GM21360 (cell line): ENCODE measurements around the gene ZNF334.

Experiments
- ATAC-seq: cut with Tn5 transposase; IDR thresholded peaks from one replicate; pipeline ENCODE4 v1.9.1; 2021; ENCODE audit warnings: mild to moderate bottlenecking, moderate library complexity; ENCODE audit not compliant: unreplicated experiment

ZNF334 gene

DNA sequence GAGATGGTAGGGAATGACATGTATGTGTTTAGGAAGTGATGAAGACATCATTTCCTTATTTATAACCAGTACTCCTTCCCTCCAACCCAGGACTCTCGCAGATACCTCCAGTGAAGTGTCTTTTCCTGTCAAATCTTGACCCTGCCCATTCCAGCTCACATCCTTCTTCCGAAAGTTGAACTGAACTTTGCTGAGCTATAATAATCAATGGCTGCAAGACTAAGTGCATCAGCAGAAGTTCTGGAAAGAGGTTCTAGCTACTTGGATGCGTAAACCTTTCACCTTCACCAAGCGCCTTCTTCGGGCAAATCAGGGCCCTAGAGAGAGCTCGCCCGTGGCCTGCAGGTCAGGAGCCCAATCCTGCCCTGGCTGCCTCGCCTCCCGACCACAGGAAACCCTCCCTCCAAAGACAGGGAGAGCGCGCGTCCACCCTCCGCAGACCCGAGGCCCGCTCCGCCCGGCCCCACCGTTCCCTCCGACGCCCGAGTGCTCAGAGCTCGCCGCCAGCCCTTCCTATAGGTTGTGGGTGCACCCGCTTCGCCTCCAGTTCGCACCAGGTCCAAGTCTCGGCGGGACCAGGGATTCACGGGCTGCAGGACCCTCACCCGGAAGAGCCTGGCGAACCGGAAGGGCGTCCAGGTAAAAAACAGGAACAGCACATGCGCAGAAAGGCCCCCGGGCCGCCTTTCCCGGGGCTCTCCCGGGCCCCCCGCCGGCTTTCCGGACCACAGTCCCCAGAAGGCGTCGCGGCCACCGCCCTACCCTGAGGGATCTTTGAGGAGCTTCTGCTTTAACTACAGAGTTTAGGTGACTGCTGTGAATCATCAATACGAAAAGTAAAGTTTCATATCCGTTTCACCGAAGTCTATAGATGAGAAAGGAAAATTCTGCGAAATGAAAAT, at the start of gene ZNF334:
Gene ZNF334 (minus strand): TSS at position 617 of the 902 bp plus-strand sequence. CDS start 1,457 bp downstream, outside the sequence.
- no peak for ATAC-seq

DNA sequence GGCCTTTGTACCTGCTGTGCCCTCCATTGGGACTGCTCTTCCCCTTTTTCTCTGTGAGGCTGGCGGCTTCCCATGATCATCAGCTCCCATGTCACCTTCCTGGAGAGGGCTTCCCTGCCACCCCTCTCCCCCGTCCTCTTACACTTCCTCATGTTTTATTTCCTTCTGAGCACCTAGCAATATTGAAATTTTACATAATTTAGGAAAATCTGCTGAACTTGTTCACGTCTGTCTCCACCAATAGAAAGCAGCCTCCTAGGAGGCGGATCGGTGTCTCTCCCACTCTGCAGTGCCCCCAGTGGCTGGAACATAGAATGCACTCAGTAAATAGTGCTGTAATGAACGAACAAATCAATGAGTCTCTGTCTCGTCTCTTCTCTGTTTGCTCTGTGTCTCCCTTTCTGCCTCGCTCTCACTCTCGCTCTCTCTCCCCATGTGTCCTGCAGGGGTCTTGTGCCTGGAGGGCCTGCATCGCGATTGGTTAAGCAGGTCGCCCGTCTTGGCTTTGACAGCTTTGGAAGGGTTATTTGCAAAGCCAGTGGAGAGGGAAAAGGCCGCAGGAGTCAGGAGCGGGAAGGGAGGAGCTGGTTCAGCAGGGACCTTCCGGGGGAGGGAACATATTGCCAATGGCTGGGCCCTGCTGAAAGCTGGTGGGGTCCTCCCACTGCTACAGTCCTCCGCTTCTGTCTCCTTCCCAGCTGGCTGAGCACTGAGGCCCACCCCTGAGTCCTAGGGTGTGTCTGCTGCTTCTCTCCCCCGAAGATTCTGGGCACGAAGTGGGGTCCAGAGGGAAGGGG, 49.2 kb upstream of the ZNF334 start:
- ATAC-seq = no peak

DNA sequence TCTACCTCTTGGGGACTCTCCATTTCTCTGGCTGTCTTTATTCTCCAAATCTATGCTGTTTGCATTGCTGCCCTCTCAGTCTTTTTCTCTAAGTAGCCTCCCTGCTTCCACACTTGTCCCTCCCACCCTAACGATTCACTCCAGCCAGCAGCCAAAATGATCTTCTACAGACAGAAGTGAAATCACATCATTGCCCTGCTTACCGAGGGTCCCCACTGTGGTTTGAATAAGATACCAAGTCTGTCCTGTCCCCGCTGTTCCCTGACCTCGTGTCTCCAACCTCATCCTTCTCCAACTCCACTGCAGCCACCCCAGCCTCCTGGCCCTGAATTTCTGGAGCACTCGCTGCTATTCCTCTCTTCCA, 48.6 kb upstream of the ZNF334 start:
- no peak for ATAC-seq

DNA sequence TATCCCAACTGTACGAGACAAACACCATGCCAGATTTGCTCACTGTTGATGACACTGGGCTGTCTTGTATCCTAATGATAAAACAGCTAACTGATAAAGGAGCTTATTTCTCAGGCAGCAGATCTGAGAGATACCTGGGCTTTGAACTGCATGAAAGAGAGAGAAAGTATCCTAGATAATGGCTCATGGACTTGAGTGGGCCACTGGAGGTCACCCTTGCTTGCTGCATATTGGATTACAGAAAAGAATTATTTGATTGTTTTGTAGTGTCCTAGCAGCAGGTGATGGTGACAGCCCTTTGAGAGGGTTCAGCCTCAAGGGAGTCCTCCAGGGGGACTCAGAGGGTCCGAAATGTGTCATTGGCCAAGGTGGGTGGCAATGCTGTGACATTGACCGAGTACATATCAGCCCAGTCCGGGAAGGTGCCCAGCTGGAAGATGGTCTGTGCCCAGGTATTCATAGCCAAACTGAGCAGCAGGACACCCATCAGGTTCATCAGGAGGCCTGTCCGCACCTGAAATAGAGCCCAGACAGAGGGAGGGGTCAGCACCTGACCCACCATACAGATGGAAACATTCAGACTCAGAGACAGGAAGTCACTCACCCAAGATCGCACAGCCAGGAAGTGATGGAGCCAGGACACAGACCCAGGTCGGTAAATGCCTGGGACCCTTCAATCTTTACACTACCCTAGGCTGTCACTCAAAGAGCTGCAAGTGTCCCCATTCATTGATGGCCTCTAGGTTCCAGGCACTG, 46.5 kb upstream of the ZNF334 start:
- no peak for ATAC-seq

DNA sequence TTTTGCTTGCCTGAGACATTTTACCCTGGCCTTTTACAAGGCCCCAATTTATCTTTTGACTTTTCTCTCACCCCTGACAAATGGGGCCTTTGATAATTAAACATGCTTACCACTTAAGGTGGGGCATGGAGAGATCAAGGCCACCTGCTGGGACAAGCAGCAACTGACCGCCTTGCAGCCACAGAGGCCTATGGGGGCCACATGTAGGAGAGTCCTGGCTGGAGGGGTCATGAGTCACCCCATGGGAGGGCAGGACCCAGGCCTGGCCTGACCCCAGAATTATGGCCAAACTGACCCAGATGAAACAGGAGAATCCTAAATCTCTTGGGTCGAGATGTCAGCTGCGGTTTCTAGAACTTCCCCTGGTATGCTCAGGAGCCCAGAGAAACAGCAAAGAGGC, 45.6 kb upstream of the ZNF334 start:
- no peak for ATAC-seq

DNA sequence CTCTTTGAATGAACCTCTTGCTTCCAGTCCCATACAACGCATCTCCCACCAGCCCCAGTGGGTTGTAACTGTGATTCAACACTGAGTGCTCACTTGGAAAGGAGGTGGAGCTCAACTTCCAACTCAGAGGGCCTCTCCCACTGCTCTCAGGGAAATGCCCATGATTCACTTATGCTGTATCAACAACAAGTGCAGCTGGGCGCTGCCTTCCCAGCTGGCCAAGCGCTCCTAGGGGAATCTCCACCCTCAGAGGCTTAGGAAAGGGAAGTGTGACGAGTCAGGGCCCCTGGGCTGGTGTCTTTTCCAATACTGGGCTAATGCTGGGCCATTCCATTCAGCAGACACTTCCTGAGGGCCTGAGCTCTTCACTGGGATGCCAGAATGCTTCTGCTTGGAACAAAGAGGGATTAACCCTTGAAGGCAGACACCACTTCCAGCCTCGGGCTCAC, 45.2 kb upstream of the ZNF334 start:
- no peak for ATAC-seq

DNA sequence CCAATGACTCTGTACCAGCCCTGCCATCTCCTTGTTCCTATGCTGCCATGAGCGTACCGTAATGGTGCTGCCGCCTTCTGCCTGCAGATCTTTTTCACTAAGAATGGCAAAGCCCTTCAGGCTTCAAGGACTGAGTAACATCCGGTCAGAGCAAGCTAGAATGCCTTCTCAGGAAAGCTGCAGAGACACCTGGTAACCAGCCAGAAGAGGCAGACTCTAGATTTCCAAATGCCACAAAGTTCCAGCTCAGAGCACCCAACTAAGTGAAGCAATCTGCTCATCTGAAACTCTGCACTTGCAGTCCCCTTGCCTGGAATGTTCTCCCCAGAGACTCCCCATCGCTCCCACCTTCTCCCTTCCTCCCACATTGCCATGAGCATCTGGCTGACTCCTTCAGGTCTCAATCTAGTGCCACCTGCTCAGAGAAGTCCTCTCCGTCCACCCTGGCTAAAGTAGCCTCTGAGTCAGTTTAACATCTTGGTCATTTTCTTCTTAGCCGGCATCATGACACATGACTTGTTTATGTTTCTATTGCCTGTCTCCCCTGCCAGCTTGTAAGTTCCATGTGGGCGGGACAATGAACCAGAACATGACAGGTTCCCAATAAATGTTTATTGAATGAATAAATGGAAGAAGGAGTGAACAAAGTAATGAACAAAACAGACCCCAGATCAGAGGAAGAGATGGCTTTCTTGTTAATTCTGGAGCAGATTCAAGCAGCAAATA, 44.0 kb upstream of the ZNF334 start:
- ATAC-seq = no peak

DNA sequence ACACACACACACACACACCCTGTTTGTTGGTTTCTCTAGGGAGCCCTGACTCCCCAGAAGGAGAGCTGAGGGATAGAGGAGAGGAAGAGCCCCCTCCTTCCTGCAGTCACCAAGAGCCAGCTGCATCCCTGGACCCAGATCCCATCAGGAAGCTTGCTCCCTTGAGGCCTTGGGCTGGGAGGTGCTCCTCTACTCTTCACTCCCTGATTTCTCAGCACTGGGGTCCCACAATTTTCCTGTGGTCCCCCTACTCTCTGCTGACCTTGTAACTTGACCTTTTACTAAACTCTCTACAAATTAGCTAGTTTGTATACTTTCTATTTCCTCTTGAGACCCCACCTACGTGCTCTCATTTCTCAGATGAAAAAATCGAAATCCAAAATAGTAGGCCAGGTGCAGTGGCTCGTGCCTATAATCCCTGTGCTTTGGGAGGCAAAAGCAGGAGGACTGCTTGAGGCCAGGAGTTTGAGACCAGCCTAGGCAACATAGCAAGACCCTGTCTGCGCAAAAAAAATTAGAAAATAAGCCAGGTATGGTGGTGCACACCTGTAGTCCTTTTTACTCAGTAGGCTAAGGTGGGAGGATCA, 42.1 kb upstream of the ZNF334 start:
- ATAC-seq = no peak

DNA sequence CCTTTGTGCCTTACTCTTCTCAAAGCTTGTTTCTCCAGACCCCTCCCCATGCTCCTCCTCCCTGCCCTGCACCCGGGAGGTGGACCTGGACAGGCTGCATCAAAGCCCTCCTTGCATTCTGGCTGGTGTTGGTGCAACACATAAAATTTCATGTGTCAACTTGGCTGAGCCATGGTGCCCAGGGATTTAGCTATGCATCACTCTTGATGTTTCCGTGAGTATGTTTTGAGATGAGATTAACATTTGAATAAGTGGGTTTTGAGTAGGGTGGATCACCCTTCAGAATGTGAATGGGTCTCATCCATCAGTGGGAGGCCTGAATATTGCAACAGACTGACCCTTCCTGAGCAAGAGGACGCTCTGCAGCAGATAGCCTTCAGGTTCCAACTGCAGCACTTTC, 41.5 kb upstream of the ZNF334 start:
- ATAC-seq = no peak

DNA sequence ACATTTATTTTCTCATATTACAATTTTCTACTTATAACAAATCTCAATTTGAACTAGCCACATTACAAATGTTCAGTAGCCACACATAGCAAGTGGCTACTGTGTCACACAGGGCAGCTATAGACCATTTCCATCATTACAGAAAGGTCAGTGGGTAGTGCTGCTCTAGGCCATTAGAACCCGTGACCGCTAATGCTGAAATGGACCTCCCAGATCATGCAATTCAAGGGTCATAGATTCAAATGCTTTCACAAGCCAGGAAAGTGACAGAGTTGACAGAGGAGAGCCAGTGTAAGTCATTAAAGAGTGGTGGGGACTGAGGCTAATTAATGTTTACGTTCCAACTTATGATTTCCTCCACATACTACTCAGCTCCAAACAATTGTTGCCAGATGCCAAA, 40.6 kb upstream of the ZNF334 start:
- no peak for ATAC-seq

DNA sequence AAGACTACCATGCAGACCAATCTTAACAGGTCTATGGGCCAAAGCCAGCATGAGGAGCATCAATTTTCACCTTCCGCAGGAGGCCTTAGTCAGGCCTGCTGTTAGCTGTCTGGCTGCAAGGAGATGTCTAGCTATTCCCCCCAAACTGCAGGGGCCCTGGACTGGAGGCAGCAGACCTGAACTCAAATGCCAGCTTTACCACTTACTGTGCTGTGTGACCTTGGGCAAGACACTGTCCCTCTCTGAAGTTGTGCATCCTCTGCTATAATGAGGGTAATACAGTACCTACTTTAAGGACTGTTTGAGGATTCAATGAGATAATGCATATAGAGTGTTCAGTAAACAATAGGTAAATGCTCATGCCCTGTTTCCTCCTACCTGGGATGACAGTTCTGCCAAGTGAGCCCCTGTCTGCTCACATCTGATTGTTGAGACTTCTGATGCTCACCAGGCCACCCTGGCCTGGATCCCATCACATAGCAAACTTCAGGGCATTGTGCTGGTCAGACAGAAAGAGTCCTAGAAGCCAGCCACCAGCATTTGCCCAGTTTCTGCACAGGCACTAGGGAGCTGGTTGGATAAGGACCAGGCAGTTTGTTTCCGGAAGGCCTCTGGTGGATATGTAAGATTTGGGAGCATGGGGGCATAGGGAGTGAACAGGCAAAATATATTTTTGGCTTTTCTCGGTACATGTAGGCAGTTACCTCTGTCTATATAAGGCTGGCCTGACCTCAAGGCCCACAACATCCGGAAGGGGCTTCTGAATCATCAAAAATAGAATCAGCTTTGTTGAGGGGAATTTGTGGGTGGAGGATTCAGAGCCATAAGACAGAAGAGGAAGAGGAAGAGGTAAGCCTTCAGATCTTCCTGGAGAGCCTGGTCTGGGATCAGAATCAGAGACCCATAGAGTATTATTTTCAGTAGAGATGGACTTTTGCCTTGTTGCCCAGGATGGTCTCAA, 39.4 kb upstream of the ZNF334 start:
- peak; percentile 59 for ATAC-seq

DNA sequence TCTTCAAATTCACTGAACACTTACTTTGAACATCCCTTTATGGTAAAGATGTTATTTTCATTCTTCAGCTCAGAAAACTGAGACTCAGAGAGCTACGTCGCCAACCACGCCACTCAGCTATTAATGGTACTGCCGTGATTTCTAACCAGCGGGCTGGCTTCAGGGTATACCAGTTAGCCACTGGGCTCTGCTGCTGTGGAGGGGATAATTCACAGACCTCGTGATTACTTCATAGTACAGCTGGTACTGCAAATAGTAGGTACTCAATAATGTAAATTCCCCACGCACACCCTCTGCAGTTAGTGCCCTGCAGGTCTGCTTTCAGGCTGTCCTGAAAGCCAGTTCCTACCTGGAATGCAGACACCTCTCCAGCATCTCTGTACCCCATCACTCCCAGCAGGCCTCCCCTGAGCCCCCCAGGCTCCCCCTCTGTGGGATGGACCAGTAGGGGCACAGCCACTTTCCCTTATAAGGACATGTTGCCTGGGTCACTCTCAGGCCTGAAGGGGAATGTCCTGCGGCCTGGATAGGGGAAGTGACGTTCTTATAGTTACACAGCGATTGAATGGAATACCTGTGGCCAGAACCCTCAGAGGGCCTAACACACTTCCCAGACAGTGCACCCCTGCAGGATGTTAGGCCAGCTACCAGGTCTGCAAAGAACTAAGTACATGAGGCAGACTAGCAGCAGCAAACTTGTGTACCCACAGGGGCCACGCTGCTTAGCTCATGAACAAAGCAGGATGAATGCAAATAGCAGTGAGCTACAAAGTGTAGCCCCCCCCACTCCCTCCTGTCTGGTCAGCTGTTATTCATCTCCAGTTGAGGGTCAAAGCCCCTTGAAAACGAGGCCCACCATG, 38.4 kb upstream of the ZNF334 start:
- no peak for ATAC-seq

DNA sequence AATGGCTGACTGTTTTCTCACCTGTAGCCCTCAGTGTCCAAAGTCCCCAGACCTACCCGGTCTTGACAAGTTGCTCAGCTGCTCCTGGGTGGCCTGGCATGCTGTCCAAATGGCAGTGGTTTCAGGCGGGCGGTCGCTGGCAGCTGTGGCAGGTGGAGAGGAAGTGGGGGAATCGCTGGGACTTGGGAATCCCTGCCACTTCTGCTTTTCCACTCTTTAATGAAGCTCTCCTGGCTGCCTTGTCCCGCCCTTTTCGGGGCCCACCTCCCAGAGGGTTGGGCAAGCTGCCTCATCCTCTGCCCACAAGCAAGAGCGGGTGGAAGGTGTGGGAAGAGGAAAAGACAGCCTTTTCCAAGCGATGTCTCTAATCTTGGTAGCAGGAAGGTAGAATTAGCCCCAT, 37.1 kb upstream of the ZNF334 start, which contains the start of gene OCSTAMP:
Gene OCSTAMP (minus strand): TSS at position 194 of the 400 bp plus-strand sequence. CDS start 94 bp downstream, at position 100.
- no peak for ATAC-seq

DNA sequence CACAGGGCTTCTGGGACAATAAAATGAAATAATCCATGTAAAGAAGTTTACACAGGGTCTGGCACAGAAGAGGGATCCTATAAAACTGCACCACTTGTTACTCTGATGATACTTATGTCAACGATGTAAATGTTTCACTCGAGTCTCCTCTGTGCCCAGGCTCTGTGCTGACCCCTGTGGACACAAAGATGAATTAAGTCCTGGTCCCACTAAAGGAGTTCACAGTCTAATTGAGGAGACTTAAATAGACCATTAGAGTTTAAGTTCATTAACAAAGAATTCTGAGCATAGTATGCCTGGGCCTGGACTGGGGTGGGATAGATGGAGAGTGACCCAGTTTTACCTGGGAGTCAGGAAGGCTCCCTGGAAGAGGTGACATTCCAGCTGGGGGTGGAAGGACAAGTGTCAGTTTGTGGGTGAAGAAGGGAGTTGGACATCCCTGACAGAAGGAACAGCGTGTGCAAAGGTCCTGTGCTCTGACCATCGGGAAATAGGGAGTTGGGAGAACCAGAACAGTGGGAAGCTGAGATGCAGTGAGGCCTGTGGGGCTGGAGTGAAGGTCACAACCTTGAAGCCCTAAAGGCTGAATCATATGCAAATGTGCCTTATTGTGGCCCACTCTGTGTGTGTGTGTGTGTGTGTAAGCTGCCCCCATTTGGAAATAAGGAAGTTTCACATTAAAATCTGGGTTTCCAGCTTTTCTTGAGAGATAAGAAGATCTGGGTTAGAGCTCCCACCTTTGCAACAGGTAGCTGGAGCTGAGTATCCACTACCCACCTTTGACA, 36.0 kb upstream of the ZNF334 start:
- no peak for ATAC-seq

DNA sequence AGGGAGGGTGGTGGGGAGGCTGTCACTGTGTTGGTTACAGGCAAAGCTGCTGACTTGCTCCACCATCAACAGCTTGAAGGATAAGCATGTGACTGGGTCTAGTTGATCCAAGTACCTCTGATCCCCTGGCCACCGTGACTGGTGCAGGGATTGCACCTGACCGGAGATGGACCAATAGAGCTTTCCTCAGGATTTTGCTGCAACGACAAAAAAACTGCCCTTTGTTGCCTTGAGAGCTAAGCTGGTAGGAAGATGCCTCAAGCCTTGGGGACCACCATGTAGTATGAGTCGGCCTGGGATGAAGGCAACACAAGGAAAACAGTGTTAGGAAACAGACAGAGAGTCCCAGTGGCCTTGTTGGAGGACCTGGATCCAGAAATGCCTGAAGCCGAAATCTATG, 35.3 kb upstream of the ZNF334 start:
- ATAC-seq = no peak

DNA sequence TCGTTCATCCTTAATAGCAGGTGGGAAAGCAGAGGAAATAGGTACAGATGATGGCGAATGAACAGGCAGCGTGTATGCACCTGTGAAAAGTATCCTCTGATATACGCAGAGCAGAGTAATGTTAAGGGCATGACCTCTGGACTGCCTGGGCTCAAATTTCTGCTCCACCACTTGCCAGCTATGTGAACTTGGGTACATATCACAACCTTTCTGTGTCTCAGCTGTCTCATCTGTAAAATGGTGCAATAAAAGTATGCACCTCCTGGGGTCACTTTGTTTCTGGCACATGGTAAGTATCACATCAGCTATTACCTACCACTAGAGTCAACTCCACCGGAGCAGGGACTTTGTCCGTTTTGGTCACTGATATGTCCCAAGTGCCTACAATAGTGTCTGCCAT, 34.6 kb upstream of the ZNF334 start:
- ATAC-seq = no peak

DNA sequence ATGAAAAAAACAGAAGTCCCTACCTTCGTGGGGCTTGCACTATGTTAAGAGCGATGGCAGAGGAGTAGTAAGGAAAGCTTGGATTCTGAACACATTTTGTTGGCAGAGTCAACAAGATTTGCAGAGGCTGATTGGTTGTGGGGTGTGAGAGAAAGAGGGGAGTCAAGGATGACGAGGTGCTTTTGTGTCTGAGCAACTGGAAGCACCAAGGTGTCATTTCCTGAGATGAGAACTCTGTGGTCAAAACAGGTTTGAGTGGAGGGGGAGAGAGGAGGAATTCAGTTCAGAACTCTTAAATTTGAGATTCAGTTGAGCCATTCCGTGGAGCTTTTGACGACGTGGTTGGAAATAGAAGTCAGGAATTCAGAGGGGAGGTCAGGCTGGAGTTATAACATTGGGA, 33.6 kb upstream of the ZNF334 start:
- no peak for ATAC-seq
